ENCODE data around the gene INSRR.

- TF ChIP-seq POLR2A (IDR thresholded peaks at IDR 0.05): no peak
- peak in 3 of 4 experiments; percentile 60 to 81 (median 63) for TF ChIP-seq CTCF (IDR thresholded peaks at IDR 0.05)
Observed at GRCh38 chr1:156889802-156890580, 31.1 kb upstream of the INSRR start.

Measured in gastroesophageal sphincter (tissue), 3 donors.